GM23248 (cell line): ENCODE measurements around the gene INO80C.
"Not testable (repeated sequence)": the region's sequence is repeated elsewhere in the genome, so short reads cannot be mapped to it uniquely, and the experiment has no call there.

Source experiments
- EZH2 ChIP-seq: fragments of 200-600 bp; sonication (generic); IDR thresholded peaks from 2 replicates; pipeline ENCODE4 v1.6.1; 2018; ENCODE audit warnings: antibody characterized with exemption, mild to moderate bottlenecking; ENCODE audit not compliant: insufficient read depth, poor library complexity, severe bottlenecking
- EZH2phosphoT487 ChIP-seq: fragments of 200-600 bp; sonication (generic); IDR thresholded peaks from 2 replicates; pipeline ENCODE4 v1.6.1; 2018; ENCODE audit warnings: antibody characterized with exemption, moderate library complexity, mild to moderate bottlenecking, low read depth; ENCODE audit not compliant: insufficient read depth

DNA sequence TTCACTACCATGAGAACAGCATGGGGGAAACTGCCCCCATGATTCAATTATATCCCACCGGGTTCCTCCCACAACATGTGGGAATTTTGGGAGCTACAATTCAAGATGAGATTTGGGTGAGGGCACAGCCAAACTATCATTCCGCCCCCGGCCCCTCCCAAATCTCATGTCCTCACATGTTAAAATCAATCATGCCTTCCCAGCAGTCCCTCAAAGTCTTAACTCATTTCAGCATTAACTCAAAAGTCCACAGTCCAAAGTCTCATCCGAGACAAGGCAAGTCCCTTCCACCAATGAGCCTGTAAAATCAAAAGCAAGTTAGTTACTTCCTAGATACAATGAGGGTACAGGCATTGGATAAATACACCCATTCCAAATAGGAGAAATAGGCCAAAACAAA lies 10.2 kb downstream of the INO80C start:
- not testable (repeated sequence) for TF ChIP-seq EZH2, EZH2phosphoT487
